Fibroblast of the aortic adventitia (primary cell): ENCODE measurements around the gene ADAMTS14. TPM values are rescaled to one million over a fixed set of nuclear protein-coding genes. Genes with fewer than 3 reads are reported as not detected.

Experiments used
- DNase-seq: peaks from one replicate; pipeline ENCODE4 v3.0.0-alpha.2; 2010; ENCODE audit warnings: low read depth
- H3K4me3 ChIP-seq: 2 replicates; pipeline ENCODE4 v1.5.1; 2011; ENCODE audit warnings: low read depth, mild to moderate bottlenecking, control low read depth, low read length, moderate library complexity
- CTCF ChIP-seq: IDR thresholded peaks from 2 replicates; pipeline ENCODE4 v1.5.1; 2011; ENCODE audit warnings: mild to moderate bottlenecking, low read length, control low read depth, inconsistent platforms; ENCODE audit not compliant: insufficient read depth
- total RNA-seq: library from RNA; depleted of rRNA; stranded (reverse); fragments of >200 nt; gene quantifications from 2 replicates; pipeline ENCODE4 v1.2.3, GENCODE V29; 2012; ENCODE audit warnings: low replicate concordance

Gene ADAMTS14
- total RNA-seq, 1 donor: 5.3 TPM

DNA sequence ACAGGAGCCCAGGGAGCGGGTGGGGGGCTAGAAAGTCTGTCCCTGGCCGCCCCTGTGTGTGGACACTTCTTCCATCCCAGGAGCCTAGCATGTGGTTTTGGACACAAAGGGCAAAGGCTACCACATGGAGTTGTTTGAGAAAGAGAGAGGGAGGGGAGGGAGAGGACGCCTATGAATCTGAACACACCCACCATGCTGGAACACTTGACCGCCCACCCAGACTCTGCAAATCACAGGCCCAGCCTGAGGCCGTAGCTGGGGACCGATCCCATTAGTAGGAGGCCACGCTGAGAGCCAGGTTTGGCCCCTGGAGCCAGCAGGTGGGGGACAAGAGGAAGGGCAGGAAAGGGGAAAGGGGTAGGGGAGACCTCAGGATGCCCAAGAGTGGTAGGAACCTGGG is 39.6 kb downstream of the ADAMTS14 start:
- no peak for DNase-seq
- H3K4me3 ChIP-seq: no peak overlapping the region
- no peak for TF ChIP-seq CTCF

GRCh38 chr10:70714245-70714644 is 41.9 kb downstream of the ADAMTS14 start:
- no peak for TF ChIP-seq CTCF
- DNase-seq: no peak
- no peak overlapping the region for H3K4me3 ChIP-seq

GRCh38 chr10:70714951-70715350 is 42.6 kb downstream of the ADAMTS14 start:
- H3K4me3 ChIP-seq: no peak overlapping the region
- DNase-seq: no peak
- TF ChIP-seq CTCF: no peak

- no peak for TF ChIP-seq CTCF
- H3K4me3 ChIP-seq: no peak overlapping the region
- DNase-seq: peak; percentile 46
These were observed 43.8 kb downstream of the ADAMTS14 start for GRCh38 chr10:70715853-70716795.

- DNase-seq: peak; percentile 62
- no peak overlapping the region for H3K4me3 ChIP-seq
- TF ChIP-seq CTCF: no peak
These were observed 50.6 kb downstream of the ADAMTS14 start for GRCh38 chr10:70722820-70723424.

DNA sequence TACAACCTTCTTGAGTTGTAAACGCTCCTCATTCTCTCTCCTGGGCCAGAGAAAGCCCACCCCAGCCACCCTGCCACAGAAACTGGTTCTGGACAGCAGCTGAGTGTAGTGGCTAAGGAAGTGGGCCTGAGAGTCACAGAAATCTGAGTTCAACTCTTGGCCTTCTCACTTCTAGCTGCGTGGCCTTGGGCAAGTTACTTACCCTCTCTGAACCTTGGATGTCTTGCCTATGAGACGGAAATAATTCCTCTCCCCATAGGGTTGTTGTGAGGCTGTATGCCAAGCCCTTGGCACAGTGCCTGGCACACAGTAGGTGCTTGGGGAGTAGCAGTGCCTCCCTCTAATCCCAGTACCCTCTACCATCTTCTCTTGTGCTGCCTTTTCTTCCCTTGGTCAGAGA is 51.5 kb downstream of the ADAMTS14 start:
- H3K4me3 ChIP-seq: no peak overlapping the region
- no peak for DNase-seq
- TF ChIP-seq CTCF: no peak
